Fibroblast of skin of scalp (primary cell): Measurements from ENCODE around the gene KRTAP4-3. TPM values are rescaled to one million over a fixed set of nuclear protein-coding genes. Genes with fewer than 3 reads are reported as not detected.
"Not testable (repeated sequence)": the region's sequence is repeated elsewhere in the genome, so short reads cannot be mapped to it uniquely, and the experiment has no call there.

Experiments
- DNase-seq: peaks from one replicate; pipeline ENCODE4 v3.0.0-alpha.2; 2013
- polyA plus RNA-seq, 2 experiments: library from polyadenylated mRNA; unstranded; fragments of 120-200 nt; gene quantifications; one replicate each; pipeline ENCODE4 v1.2.1, GENCODE V29; 2013; ENCODE audit not compliant: insufficient read length in 2 of 2

KRTAP4-3 gene
- not detected for polyA plus RNA-seq (2013, experiment 1 of 2; ENCODE audit: insufficient read length)
- polyA plus RNA-seq (2013, experiment 2 of 2; ENCODE audit: insufficient read length): not detected

DNA sequence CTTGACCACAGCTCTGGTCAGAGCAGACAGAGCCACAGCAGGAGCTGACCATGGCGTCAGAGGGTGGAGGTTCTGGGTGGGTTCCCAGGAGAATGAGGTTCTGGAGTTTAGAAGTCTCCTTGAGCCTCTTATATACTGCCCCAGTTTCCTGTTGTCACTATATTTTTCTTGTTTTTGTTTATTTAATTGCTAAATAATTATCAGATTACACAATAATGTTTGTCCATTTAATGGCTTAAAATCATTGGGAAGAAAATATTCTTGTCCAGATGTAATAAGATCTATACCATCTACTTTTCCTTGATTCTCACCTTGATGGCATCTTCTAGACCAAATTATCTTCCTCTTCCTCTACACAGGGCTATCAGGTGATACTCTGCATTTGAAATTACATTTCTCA, at the start of gene KRTAP4-3:
KRTAP4-3 (minus strand) TSS at position 101 of the 400 bp plus-strand sequence; CDS start at position 52, 49 bp downstream.
- DNase-seq: no peak

DNA sequence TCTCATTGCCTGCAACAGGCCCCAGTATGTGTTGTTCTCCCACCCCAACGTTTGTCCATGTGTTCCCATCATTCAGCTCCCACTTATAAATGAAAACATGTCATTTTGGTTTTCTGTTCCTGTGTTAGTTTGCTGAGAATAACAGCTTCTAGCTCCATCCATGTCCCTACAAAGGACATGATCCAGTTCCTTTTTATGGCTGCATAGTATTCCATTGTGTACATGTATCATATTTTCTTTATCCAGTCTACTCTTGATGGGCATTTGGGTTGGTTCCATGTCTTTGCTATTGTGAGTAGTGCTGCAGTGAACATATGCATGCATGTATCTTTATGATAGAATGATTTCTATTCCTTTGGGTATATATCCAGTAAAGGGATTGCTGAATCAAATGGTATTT, 47.7 kb upstream of the KRTAP4-3 start:
- no peak for DNase-seq

DNA sequence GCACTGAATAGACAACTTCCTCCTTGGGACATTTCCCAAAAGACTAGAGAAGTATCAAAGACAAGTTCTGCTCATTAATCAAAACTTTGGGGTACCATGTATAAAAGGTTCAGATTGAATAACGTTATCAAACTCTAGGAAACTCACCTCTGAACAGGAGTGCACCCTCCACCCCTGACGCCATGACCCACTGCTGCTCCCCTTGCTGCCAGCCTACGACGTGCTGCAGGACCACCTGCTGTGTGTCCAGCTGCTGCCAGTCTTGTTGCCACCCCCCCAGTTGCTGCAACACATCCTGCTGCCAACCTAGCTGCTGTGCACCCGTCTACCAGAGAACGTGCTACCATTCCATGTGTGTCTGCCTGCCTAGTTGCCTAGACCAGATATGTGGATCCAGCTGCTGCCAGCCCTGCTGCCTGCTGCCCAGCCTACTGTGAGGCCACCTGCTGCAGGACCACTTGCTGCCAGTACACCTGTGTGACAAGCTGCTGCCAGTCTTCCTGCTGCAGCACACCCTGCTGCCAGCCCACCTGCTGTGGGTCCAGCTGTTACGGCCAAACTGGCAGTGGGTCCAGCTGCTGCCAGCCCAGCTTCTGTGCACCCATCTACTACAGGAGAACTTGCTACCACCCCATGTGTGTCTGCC, 44.6 kb upstream of the KRTAP4-3 start:
- DNase-seq: no peak

DNA sequence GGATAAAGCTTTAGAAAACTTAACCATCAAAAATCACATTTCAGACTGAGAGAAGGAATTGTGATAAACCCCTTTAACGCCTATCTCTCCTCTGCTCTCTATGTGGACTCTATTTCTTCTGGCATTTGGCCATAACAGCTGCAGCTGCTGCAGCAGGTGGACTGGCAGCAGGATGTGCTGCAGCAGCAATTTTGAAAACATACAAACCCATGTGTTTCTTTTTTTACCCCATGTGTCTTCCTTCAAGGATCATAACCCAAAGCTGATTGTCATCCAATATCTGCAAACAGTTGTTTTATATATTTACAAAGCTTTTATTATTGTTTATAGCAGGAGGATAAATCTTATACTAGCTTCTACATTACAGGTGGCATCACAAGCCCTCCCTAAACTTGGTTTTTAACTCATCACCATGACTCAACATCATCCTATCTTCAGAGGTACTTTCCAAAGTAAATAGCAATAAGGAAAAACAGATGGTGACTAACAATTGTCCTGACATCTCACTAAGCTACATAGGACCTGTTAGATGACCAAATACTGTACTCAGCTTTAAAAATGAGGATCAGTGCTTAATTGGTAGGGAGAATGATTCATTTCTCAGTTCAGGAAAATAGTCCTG, 43.9 kb upstream of the KRTAP4-3 start:
- peak; percentile 18 for DNase-seq

DNA sequence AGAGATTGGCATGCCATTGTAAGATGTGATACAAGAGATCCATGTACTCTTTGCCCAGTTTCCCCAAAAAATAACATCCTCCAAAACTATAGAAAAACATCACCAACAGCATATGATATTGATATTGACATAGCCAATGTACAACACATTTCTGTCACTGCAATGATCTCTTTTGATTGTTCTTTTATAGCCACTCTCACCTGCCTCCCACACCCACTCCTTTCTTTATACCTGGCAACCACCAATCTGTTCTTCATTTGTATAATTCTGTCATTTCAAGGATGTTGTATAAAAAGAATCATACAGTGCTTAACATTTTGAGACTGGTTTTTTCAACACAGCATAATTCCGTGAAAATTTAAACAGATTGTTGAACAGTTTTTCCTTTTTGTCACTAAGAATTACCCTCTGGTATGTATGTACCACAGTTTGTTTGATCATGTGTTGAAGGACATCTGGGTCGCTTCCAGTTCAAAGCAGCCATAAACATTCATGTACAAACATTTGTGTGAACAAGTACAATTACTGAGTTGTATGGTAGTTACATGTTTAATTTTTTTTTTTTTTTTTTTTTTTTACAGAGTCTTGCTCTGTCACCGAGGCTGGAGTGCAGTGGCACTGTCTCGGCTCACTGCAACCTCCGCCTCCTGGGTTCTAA, 31.5 kb upstream of the KRTAP4-3 start:
- DNase-seq: no peak

DNA sequence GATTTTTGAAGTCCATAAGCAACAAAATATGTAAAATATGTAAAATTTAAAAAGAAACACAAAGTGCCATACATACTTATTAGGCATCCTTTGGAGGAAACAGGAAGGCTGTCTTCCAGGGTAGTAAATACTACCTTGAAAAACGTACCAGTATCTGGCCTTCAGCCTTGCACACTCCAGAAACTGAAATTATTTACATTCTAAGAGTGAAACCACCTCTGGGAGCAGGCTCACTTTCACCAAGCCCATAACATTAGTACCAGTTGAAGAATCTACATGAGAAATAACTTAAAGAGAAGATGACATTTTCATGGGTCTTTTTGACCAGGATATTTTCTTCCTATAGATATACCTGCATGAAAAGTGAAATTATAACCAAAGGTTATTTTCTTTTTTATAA, 28.0 kb upstream of the KRTAP4-3 start:
- no peak for DNase-seq

DNA sequence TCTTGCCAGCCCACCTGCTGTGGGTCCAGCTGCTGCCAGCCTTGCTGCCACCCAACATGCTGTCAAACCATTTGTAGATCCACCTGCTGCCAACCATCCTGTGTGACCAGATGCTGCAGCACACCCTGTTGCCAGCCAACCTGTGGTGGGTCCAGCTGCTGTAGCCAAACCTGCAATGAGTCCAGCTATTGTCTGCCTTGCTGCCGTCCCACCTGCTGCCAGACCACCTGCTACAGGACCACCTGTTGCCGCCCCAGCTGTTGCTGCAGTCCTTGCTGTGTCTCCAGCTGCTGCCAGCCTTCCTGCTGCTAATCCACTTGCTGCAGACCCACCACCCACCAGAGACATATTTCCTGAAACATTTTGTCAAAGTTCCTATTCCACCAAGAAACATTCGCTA, 22.3 kb upstream of the KRTAP4-3 start:
- DNase-seq: no peak

DNA sequence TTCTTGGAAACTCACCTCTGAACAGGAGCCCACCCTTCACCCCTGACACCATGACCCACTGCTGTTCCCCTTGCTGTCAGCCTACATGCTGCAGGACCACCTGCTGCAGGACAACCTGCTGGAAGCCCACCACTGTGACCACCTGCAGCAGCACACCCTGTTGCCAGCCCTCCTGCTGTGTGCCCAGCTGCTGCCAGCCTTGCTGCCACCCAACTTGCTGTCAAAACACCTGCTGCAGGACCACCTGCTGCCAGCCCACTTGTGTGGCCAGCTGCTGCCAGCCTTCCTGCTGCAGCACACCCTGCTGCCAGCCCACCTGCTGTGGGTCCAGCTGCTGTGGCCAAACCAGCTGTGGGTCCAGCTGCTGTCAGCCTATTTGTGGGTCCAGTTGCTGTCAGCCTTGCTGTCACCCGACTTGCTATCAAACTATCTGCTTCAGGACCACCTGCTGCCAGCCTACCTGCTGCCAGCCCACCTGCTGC, 21.9 kb upstream of the KRTAP4-3 start, which contains the start of gene KRTAP9-1:
KRTAP9-1 (plus strand) TSS at position 51 of the 482 bp plus-strand sequence; CDS start at position 51, 0 bp downstream.
- not testable (repeated sequence) for DNase-seq

DNA sequence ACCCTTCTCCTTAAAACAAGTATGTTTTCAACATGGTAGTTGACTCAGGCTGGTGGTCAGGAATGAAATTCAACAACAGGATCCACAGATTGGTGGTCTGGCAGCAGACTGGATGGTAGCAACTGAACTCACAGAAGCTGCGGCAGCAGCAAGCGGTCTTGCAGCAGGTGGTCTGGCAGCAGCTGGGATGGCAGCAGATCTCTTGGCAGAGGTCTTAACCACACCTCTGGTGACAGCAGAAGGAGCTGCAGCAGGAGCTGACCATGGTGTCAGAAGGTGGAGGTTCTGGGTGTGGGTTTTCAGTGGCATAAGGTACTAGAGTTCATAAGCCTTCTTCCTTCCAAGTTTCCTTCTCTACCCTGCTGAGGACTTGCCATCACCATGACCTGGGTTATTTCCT, 18.9 kb upstream of the KRTAP4-3 start:
- DNase-seq: no peak

DNA sequence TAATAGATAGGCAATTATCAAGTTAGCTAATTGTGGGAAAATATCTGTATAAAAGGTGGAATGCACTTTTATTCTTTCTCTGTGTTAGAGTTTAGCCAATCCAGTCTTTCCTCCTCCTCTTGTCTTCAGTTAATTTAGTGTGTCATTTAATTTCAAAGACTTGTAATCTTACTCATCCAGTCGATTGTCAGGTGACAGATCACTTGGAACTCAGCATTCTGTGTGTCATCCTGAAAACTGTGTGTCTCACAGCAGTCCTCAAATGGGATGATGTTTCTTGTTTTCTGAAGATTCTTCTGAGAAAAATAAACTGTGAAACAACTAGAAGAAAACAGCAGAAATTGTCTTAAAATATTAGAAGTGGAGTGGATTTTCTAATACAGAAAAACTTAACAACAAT, 17.0 kb upstream of the KRTAP4-3 start:
- no peak for DNase-seq

DNA sequence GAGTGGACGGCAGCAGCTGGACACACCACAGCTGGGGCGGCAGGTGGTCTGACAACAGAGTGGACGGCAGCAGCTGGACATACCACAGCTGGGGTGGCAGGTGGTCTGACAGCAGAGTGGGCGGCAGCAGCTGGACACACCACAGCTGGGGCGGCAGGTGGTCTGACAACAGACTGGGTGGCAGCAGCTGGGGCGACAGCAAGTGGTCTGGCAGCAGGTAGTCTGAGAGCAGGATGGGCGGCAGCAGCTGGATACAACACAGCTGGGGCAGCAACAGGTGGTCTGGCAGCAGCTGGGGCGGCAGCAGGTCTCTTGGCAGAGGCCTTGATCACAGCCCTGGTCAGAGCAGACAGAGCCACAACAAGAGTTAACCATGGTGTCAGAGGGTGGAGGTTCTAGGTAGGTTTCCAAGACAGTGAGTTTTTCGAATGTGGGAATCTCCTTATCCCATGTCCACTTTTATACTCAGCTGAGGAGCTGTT, 16.5 kb upstream of the KRTAP4-3 start, which contains the start of gene KRTAP4-1:
KRTAP4-1 (minus strand) TSS at position 432 of the 482 bp plus-strand sequence; CDS start at position 375, 57 bp downstream.
- no peak for DNase-seq

DNA sequence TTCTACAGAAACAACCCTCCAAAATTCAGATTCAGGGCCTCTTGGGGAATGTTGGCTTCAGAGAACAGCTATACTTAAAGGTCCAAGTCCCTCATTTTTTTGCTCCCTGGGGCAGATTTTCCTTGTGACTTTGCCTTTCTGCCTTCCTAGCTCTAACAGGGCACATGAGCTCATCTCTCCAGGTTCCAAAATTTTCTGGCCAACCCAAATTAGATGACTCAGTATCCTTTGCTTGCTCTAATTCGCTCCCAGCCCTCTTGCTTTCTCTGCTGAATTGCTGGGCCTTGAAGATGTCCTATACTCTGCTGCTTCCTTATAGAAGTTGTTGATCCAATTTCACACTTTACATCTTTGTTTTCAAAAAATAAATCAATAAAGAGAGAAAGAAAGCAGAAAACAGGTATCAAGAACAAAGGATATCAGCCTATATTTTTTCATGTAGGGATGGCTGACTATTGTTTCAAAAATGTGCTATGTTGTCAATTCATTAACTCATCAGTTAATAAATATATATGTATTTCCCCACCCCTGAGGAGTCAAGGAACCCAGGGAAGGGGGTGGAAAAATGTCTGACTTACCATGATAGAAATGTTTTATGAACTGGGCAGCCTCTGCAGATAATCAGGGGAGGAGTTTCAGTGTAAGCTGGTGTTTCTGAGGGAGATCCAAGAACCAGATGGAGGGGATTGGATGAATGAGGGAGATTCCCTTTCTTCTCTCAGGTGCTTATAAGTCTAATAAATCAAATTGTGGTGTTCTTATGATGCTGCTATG, 11.0 kb upstream of the KRTAP4-3 start:
- DNase-seq: peak; percentile 42

DNA sequence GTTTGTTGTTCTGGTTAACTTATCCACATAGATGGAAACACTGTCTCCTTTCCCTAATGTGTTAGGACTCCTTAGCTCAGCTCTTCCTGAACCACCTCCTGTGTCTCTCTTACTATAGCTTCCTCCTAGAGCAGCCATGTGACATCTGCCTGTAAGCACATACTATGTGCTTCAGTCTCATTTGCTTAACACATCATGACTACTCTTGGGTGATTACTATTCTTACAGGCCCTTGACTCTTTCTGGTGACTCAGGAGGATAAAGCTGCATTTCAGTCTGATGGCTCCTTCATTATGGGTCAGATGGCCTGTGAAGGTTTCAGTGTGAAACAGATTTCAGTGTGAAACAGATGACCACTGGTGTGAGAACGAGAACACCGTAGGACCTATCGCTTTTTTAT, 10.3 kb upstream of the KRTAP4-3 start:
- peak; percentile 15 for DNase-seq

DNA sequence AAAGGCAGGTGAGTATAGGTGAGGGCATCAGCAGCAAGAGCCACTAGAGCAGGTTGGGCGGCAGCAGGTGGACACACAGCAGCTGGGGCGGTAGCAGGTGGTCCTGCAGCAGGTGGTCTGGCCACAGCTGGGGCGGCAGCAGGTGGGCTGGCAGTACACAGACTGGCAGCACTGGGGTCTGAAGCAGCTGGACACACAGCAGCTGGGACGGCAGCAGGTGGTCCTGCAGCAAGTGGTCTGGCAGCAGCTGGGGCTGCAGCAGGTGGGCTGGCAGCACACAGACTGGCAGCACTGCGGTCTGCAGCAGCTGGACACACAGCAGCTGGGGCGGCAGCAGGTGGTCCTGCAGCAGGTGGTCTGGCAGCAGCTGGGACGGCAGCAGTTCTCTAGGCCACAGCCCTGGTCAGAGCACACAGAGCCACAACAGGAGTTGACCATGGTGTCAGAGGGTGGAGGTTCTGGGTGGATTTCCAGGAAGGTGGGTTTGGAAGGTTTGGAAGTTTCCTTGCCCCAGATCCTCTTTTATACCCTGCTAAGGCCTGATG, 9.8 kb upstream of the KRTAP4-3 start, which contains the start of gene KRTAP4-2:
KRTAP4-2 (minus strand) TSS at position 495 of the 545 bp plus-strand sequence; CDS start at position 438, 57 bp downstream.
- DNase-seq: no peak

DNA sequence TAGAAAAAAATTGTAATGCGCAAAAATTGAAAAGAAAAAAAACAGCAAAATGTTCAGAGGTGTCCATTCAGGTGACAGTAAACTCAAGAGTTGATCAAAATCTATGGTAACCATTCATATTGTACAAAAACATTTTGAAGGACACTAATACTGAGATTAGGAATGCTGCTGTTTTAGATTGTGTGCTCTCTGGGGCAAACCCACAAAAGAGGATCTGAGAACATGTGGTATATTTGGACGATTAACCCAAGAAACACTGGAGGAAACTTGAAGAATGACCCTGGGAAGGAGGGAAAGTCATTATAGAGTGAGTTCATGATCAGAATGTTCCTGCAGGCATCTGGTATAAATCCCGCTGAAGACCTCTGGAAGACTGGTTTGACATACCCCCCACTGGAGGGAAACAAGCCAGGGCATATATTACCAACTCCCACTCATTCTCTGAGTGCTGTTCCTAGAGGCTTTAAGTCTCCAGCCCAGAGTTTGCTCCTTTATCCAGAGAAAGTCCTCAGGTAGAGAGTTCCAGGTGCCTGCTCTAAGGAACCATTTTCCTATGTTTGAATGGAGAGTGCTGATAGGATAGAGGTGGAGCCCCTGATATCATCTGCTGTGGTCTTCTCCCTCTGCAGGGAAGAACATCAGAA, 8.8 kb upstream of the KRTAP4-3 start:
- DNase-seq: no peak

DNA sequence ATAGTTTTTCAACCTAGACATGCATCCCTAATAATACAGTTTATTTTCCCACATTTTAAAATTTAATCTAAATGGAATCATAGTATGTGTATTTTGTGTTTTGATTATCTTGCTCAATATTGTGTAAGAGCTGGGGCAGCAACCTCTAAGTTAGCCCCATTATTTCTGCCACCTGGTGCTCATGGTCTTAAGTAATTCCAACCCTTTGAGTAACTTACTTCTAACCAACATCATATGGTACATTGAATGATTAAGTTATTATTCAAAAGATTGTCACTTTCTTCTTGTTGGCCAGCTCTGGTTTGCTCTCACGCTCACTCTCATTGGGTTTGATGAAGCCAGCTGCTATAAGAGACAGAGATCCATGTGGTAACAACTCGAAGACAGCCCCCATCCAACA, 3.9 kb upstream of the KRTAP4-3 start:
- peak; percentile 36 for DNase-seq

DNA sequence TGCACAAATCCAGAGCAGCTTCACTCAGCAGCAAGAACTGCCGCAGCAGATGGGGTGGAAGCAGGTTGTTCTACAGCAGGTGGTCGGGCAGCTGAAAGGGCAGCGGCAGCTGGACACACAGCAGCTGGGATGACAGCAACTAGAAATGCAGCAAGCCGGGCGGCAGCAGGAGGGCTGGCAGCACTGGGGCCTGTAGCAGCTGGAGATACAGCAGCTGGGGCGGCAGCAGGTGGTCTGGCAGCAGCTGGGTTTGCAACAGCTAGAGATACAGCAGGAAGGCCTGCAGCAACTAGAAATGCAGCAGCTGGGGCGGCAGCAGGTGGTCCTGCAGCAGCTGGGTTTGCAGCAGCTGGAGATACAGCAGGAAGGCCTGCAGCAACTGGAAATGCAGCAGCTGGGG, 460 bp downstream of the KRTAP4-3 start:
- no peak for DNase-seq

DNA sequence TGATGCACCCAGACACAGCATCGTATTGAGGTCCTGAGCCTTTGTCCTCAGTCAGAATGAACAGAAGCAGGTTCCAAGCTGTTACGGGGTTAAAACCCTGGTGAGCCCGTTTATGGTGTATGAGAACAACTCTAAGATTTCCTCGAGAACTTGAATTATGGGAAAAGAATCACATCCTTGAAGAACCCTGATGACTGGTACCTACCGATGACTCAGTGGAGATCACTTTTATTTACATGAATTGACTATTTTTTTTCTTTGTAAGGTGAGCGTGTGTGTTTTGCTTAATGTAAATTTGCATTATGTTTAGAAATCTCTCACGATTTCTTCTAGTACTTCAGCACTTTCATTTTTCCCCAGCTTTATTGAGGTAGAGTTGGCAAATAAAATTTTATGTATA, 4.2 kb downstream of the KRTAP4-3 start:
- DNase-seq: no peak

DNA sequence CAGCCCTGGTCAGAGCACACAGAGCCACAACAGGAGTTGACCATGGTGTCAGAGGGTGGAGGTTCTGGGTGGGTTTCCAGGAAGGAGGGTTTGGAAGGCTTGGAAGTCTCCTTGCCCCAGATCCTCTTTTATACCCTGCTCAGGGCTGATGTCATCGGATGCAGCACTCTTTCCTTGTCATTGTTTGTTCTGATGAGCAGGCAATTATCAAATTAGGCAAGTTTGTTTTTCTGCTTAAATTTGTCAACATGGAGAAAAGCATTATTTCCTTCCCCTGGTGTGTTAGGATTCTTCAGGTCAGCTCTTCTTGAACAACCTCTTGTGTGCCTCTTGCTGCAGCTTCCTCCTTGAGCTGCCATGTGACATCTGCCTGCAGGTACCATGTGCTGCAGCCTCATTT, 7.4 kb downstream of the KRTAP4-3 start, which contains the start of gene KRTAP4-4:
KRTAP4-4 (minus strand) TSS at position 101 of the 400 bp plus-strand sequence; CDS start at position 44, 57 bp downstream.
- DNase-seq: no peak

DNA sequence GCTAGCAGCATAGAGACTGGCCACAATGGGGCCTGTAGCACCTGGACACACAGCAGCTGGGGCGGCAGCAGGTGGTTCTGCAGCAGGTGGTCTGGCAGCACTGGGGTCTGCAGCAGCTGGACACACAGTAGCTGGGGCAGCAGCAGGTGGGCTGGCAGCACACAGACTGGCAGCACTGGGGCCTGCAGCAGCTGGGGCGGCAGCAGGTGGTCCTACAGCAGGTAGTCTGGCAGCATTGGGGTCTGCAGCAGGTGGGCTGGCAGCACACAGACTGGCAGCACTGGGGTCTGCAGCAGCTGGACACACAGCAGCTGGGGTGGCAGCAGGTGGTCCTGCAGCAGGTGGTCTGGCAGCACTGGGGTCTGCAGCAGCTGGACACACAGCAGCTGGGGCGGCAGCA, 7.8 kb downstream of the KRTAP4-3 start:
- DNase-seq: not testable (repeated sequence)

DNA sequence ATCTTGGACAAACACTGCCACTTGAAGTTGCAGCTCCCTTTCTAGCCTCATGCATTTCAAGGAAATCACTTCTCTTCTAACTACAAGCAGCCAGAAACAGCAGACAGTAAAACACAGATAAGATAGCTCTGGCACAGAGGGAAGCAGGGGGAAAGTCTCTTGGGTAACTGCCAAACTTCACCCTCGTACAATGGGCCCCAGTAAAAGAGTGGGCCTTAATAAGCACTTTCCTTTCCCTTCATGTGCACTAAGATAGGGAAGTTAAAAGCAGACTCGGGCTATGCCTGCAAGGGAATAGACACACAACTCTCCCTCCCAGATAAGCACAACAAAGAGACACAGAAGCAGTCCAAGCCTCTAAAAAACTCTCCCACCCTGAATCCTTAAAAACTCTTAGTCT, 14.2 kb downstream of the KRTAP4-3 start:
- DNase-seq: no peak
